Measurements from ENCODE around the gene IFT43. TPM values are rescaled to one million over a fixed set of nuclear protein-coding genes. Genes with fewer than 3 reads are reported as not detected.

IFT43 gene
- total RNA-seq, 1 experiment from 2014 or later: 20.0 TPM

- no TSS peak for BruUV-seq (replicated peaks)
These were observed 3.1 kb upstream of the IFT43 start for GRCh38 chr14:75982266-75983018.

DNA sequence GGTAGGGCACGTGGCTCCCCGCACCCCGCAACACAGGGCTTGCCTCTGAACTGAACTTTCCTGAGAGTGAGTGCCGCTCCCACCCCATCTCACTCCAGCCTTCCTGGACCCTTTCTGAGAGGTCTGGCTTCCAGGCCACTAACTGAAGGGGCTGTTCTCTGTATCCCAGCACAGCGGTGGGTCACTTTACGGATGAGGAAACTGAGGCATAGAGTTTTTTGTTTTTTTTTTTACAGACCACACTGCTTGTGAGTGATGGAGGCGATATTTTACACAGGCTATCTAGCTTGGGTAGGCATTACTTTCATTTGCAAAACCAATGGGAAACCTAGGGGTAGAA, 2.6 kb upstream of the IFT43 start:
- Histone ChIP-seq H3K36me3 (ENCODE audit: control insufficient read depth, insufficient read depth, low read length) (no peaks in the 10 kb centered on the region; the same call in 1 of the 2 replicates), H3K4me3 (ENCODE audit: low read depth in 2 of 2, low read length in 2 of 2) (peak overlapping the region; percentile 53 to 64), H3K4me1 (ENCODE audit: control insufficient read depth, insufficient read depth, low read length) (peaks cover 19% of the 10 kb centered on the region), H3K9me3 (ENCODE audit: control insufficient read depth, insufficient read depth, low read depth, low read length) (no peaks in the 10 kb centered on the region), H3K27me3 (ENCODE audit: control insufficient read depth, insufficient read depth, low read length) (no peaks in the 10 kb centered on the region), H3K27ac (ENCODE audit: low read length) (0 out of 2 replicates have a peak overlapping the region, but pooled peaks have one; percentile 17)
- ATAC-seq (0 out of 2 replicates have a peak, but pooled peaks have one; percentile 1), DNase-seq (ENCODE audit: low read depth, low spot score) (no peak)
- TF ChIP-seq SIN3A (IDR thresholded peaks at IDR 0.05; ENCODE audit: borderline replicate concordance, insufficient read depth, low read depth, low read length) (no peak), TCF7L2 (IDR thresholded peaks at IDR 0.05; ENCODE audit: low read depth, low read length) (no peak), POLR2AphosphoS5 (IDR thresholded peaks at IDR 0.05; ENCODE audit: low read depth, low read length) (no peak)
- TF ChIP-seq, protein P1, sequence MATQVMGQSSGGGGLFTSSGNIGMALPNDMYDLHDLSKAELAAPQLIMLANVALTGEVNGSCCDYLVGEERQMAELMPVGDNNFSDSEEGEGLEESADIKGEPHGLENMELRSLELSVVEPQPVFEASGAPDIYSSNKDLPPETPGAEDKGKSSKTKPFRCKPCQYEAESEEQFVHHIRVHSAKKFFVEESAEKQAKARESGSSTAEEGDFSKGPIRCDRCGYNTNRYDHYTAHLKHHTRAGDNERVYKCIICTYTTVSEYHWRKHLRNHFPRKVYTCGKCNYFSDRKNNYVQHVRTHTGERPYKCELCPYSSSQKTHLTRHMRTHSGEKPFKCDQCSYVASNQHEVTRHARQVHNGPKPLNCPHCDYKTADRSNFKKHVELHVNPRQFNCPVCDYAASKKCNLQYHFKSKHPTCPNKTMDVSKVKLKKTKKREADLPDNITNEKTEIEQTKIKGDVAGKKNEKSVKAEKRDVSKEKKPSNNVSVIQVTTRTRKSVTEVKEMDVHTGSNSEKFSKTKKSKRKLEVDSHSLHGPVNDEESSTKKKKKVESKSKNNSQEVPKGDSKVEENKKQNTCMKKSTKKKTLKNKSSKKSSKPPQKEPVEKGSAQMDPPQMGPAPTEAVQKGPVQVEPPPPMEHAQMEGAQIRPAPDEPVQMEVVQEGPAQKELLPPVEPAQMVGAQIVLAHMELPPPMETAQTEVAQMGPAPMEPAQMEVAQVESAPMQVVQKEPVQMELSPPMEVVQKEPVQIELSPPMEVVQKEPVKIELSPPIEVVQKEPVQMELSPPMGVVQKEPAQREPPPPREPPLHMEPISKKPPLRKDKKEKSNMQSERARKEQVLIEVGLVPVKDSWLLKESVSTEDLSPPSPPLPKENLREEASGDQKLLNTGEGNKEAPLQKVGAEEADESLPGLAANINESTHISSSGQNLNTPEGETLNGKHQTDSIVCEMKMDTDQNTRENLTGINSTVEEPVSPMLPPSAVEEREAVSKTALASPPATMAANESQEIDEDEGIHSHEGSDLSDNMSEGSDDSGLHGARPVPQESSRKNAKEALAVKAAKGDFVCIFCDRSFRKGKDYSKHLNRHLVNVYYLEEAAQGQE (IDR thresholded peaks at IDR 0.05; ENCODE audit: insufficient read depth in 1 of 2, low read depth in 2 of 2, low read length in 1 of 2): no peak
- TF ChIP-seq, protein P2, sequence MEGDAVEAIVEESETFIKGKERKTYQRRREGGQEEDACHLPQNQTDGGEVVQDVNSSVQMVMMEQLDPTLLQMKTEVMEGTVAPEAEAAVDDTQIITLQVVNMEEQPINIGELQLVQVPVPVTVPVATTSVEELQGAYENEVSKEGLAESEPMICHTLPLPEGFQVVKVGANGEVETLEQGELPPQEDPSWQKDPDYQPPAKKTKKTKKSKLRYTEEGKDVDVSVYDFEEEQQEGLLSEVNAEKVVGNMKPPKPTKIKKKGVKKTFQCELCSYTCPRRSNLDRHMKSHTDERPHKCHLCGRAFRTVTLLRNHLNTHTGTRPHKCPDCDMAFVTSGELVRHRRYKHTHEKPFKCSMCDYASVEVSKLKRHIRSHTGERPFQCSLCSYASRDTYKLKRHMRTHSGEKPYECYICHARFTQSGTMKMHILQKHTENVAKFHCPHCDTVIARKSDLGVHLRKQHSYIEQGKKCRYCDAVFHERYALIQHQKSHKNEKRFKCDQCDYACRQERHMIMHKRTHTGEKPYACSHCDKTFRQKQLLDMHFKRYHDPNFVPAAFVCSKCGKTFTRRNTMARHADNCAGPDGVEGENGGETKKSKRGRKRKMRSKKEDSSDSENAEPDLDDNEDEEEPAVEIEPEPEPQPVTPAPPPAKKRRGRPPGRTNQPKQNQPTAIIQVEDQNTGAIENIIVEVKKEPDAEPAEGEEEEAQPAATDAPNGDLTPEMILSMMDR (IDR thresholded peaks at IDR 0.05): no peak
- ChIA-PET POLR2A (no interaction called here), CTCF (interaction anchor here (0.6 to 2.7 kb wide), 7 partner anchors 10 to 438 kb away, joined by 3 to 54 read pairs (median 5); no protein-coding TSS in a partner anchor)
- in situ Hi-C loops (cut with HindIII; ENCODE audit: low pct_unique_long_range_greater_than_20kb, low sequenced_read_pairs): no loop called here
- intact Hi-C loops (cut with micrococcal nuclease; ENCODE audit: unreplicated experiment): loop anchor here (5.0 kb wide), 1 partner anchor 76 kb away; no protein-coding TSS in a partner anchor
- BruUV-seq (replicated peaks): no TSS peak

More at GRCh38 chr14:75982266-75983018, 3.1 kb upstream of the IFT43 start:
- Histone ChIP-seq H3K27me3 (ENCODE audit: control insufficient read depth, insufficient read depth, low read length) (no peaks in the 10 kb centered on the region), H3K27ac (ENCODE audit: low read length) (peak overlapping the region; percentile 31; the same call in 1 of the 2 replicates), H3K36me3 (ENCODE audit: control insufficient read depth, insufficient read depth, low read length) (no peaks in the 10 kb centered on the region; the same call in 1 of the 2 replicates), H3K4me1 (ENCODE audit: control insufficient read depth, insufficient read depth, low read length) (peaks cover 19% of the 10 kb centered on the region), H3K9me3 (ENCODE audit: control insufficient read depth, insufficient read depth, low read depth, low read length) (no peaks in the 10 kb centered on the region), H3K4me3 (ENCODE audit: low read depth in 2 of 2, low read length in 2 of 2) (peak overlapping the region; percentile 64)
- ChIA-PET CTCF (interaction anchor here (0.6 to 2.7 kb wide), 7 partner anchors 9 to 438 kb away, joined by 3 to 54 read pairs (median 5); no protein-coding TSS in a partner anchor), POLR2A (interaction anchor here (0.7 kb wide), 1 partner anchor 557 kb away, joined by 3 read pairs; no protein-coding TSS in a partner anchor)
- intact Hi-C loops (cut with micrococcal nuclease; ENCODE audit: unreplicated experiment) (loop anchor here (5.0 kb wide), 1 partner anchor 75 kb away; no protein-coding TSS in a partner anchor), in situ Hi-C loops (cut with HindIII; ENCODE audit: low pct_unique_long_range_greater_than_20kb, low sequenced_read_pairs) (no loop called here)
- TF ChIP-seq, protein P2 (IDR thresholded peaks at IDR 0.05): peak; percentile 79
- TF ChIP-seq TCF7L2 (IDR thresholded peaks at IDR 0.05; ENCODE audit: low read depth, low read length): no peak
- DNase-seq (ENCODE audit: low read depth, low spot score) (no peak), ATAC-seq (peak; percentile 83)

Measured in Panc1 (cell line).